H1 (cell line): ENCODE data around the gene NR4A2. TPM values are rescaled to one million over a fixed set of nuclear protein-coding genes. Genes with fewer than 3 reads are reported as not detected.
A peak's percentile ranks its signal among the peaks of the same experiment; 100 is the strongest.

ENCODE experiments used
- CTCF ChIA-PET: fragments of 300-600 bp; sonication (Branson Sonifier 250); formaldehyde crosslinking; loops from one replicate; lab custom pipeline; 2021; ENCODE audit not compliant: partially characterized antibody; lab: Charles Lee
- POLR2A ChIA-PET: fragments of 300-600 bp; sonication (Branson Sonifier 250); formaldehyde crosslinking; loops from one replicate; lab custom pipeline; 2021; ENCODE audit warnings: inconsistent platforms; ENCODE audit not compliant: partially characterized antibody; lab: Charles Lee
- DNase-seq, 2 experiments: peaks; one replicate each; pipeline versions ENCODE4 v3.0.0 to v3.0.0-alpha.2; 2010 to 2022; ENCODE audit warnings: low spot score in 2 of 2, low read depth in 1 of 2, mixed read lengths in 1 of 2
- FAIRE-seq: peaks from 2 replicates; lab custom pipeline; 2011; peaks lifted over from hg19 to GRCh38; lab: Jason Lieb, UNC
- H2AFZ ChIP-seq: 2 replicates; pipeline ENCODE4 v1.8.1; 2012; ENCODE audit warnings: low read length, inconsistent platforms
- H2AK5ac ChIP-seq: 2 replicates; pipeline ENCODE4 v1.6.1; 2013; ENCODE audit warnings: low read depth, low read length
- H2BK120ac ChIP-seq: replicated peaks from 2 replicates; pipeline ENCODE3; 2013; ENCODE audit warnings: low read depth, low read length, inconsistent platforms
- H2BK12ac ChIP-seq: 2 replicates; pipeline ENCODE4 v1.6.1; 2013; ENCODE audit warnings: low read depth, low read length
- H2BK15ac ChIP-seq: 2 replicates; pipeline ENCODE4 v1.6.1; 2013; ENCODE audit warnings: low read length
- H2BK20ac ChIP-seq: 2 replicates; pipeline ENCODE4 v1.6.1; 2013; ENCODE audit warnings: low read length
- H2BK5ac ChIP-seq: 2 replicates; pipeline ENCODE4 v1.6.1; 2013; ENCODE audit warnings: low read depth, low read length
- H3K14ac ChIP-seq: 2 replicates; pipeline ENCODE4 v1.6.1; 2013; ENCODE audit warnings: inconsistent platforms; ENCODE audit not compliant: insufficient read length
- H3K18ac ChIP-seq: 2 replicates; pipeline ENCODE4 v1.6.1; 2013; ENCODE audit warnings: low read length; ENCODE audit errors: extremely low read depth
- H3K23ac ChIP-seq: 2 replicates; pipeline ENCODE4 v1.6.1; 2013; ENCODE audit warnings: inconsistent platforms; ENCODE audit not compliant: insufficient read length
- H3K23me2 ChIP-seq: 2 replicates; pipeline ENCODE4 v1.6.1; 2013; ENCODE audit warnings: low read depth, low read length
- H3K27ac ChIP-seq: 2 replicates; pipeline ENCODE4 v1.6.1; 2011; ENCODE audit warnings: low read depth, low read length, inconsistent platforms
- H3K27me3 ChIP-seq, 4 experiments: replicated peaks in 1 of 4; 1 replicate in 1 of 4; 2 replicates in 3 of 4; pipeline versions ENCODE4 v1.6.1 to v1.8.1; 2011 to 2013; ENCODE audit warnings: low read length in 3 of 4, mild to moderate bottlenecking in 3 of 4, inconsistent platforms in 2 of 4, mixed read lengths in 2 of 4, moderate library complexity in 1 of 4; ENCODE audit not compliant: control insufficient read depth in 3 of 4, insufficient read depth in 3 of 4; ENCODE audit errors: extremely low read depth in 1 of 4
- H3K36me3 ChIP-seq, 4 experiments: 2 replicates each; pipeline versions ENCODE4 v1.6.1 to v1.8.1; 2011 to 2013; ENCODE audit warnings: mild to moderate bottlenecking in 4 of 4, low read length in 3 of 4, moderate library complexity in 2 of 4, control low read depth in 1 of 4, inconsistent platforms in 1 of 4; ENCODE audit not compliant: insufficient read depth in 4 of 4, control insufficient read depth in 2 of 4
- H3K4ac ChIP-seq: replicated peaks from 2 replicates; pipeline ENCODE3; 2013; ENCODE audit warnings: low read length, low read depth, mixed read lengths, inconsistent platforms; ENCODE audit not compliant: insufficient read length
- H3K4me1 ChIP-seq, 4 experiments: replicated peaks in 1 of 4; 1 replicate in 1 of 4; 2 replicates in 3 of 4; pipeline versions ENCODE4 v1.6.1 to v1.8.1; 2011 to 2013; ENCODE audit warnings: low read length in 3 of 4, inconsistent platforms in 2 of 4, mixed read lengths in 1 of 4; ENCODE audit not compliant: insufficient read depth in 4 of 4, control insufficient read depth in 3 of 4
- H3K4me2 ChIP-seq, 2 experiments: 2 replicates each; pipeline versions ENCODE4 v1.6.1 to v1.8.1; 2011 to 2013; ENCODE audit warnings: low read depth in 2 of 2, low read length in 2 of 2, control low read depth in 1 of 2, inconsistent platforms in 1 of 2, mild to moderate bottlenecking in 1 of 2; ENCODE audit not compliant: insufficient read depth in 1 of 2
- H3K4me3 ChIP-seq, 4 experiments: fragments of 200-600, 300-600 bp in 1 of 4; sonication (generic), shearing (Covaris generic), sonication (Bioruptor Twin) in 1 of 4; 2 replicates each; pipeline versions ENCODE4 v1.5.1 to v1.8.1; 2011 to 2016; ENCODE audit warnings: low read length in 4 of 4, low read depth in 3 of 4, control low read depth in 2 of 4, inconsistent platforms in 2 of 4, mild to moderate bottlenecking in 2 of 4, mixed read lengths in 1 of 4, moderate library complexity in 1 of 4; ENCODE audit not compliant: insufficient read depth in 2 of 4; ENCODE audit errors: extremely low read depth in 1 of 4
- H3K56ac ChIP-seq: replicated peaks from 2 replicates; pipeline ENCODE3; 2013; ENCODE audit warnings: low read depth, mild to moderate bottlenecking, mixed read lengths, low read length, inconsistent platforms; ENCODE audit not compliant: insufficient read length
- H3K79me1 ChIP-seq: 2 replicates; pipeline ENCODE4 v1.6.1; 2013; ENCODE audit warnings: low read depth, low read length, control low read depth
- H3K79me2 ChIP-seq, 2 experiments: 2 replicates each; pipeline versions ENCODE4 v1.6.1 to v1.8.1; 2012 to 2013; ENCODE audit warnings: low read length in 2 of 2, mild to moderate bottlenecking in 2 of 2, inconsistent platforms in 1 of 2; ENCODE audit not compliant: insufficient read depth in 2 of 2, control insufficient read depth in 1 of 2
- H3K9ac ChIP-seq, 4 experiments: replicated peaks in 1 of 4; 1 replicate in 1 of 4; 2 replicates in 3 of 4; pipeline versions ENCODE4 v1.6.1 to v1.8.1; 2011 to 2013; ENCODE audit warnings: low read depth in 3 of 4, low read length in 3 of 4, control low read depth in 2 of 4, mild to moderate bottlenecking in 2 of 4, moderate library complexity in 2 of 4, inconsistent platforms in 1 of 4; ENCODE audit errors: extremely low read depth in 1 of 4
- H3K9me3 ChIP-seq, 2 experiments: 2 replicates each; pipeline versions ENCODE4 v1.6.1 to v1.8.1; 2012 to 2013; ENCODE audit warnings: mild to moderate bottlenecking in 2 of 2, moderate library complexity in 2 of 2, control low read depth in 1 of 2, inconsistent platforms in 1 of 2, low read depth in 1 of 2, low read length in 1 of 2, mixed read lengths in 1 of 2; ENCODE audit not compliant: insufficient read depth in 2 of 2
- H4K20me1 ChIP-seq, 2 experiments: replicated peaks in 1 of 2; 2 replicates each; pipeline versions ENCODE3 to v1.8.1; 2011 to 2013; ENCODE audit warnings: inconsistent platforms in 2 of 2, low read length in 2 of 2, mild to moderate bottlenecking in 1 of 2; ENCODE audit not compliant: insufficient read depth in 2 of 2, control insufficient read depth in 1 of 2
- H4K5ac ChIP-seq: 2 replicates; pipeline ENCODE4 v1.6.1; 2013; ENCODE audit warnings: low read length, low read depth, mixed read lengths, inconsistent platforms; ENCODE audit not compliant: insufficient read length
- H4K8ac ChIP-seq: 2 replicates; pipeline ENCODE4 v1.8.0; 2013; ENCODE audit warnings: mild to moderate bottlenecking, moderate library complexity, low read length, inconsistent platforms; ENCODE audit not compliant: insufficient read depth; ENCODE audit errors: extremely low read depth
- H4K91ac ChIP-seq: replicated peaks from 2 replicates; pipeline ENCODE3; 2013; ENCODE audit warnings: low read length, mixed read lengths, inconsistent platforms; ENCODE audit not compliant: insufficient read length
- BACH1 ChIP-seq: IDR thresholded peaks from 2 replicates; pipeline ENCODE4 v1.6.1; 2012; ENCODE audit warnings: low read length, improper control_type of control experiment
- KDM4A ChIP-seq: IDR thresholded peaks from one replicate; pipeline ENCODE4 v1.7.1; 2012; ENCODE audit warnings: low read depth, mild to moderate bottlenecking, moderate library complexity, low read length, inconsistent platforms; ENCODE audit not compliant: severe bottlenecking
- NANOG ChIP-seq: IDR thresholded peaks from 2 replicates; pipeline ENCODE4 v1.6.1; 2011; ENCODE audit warnings: low read length, low read depth, mild to moderate bottlenecking, inconsistent platforms; ENCODE audit not compliant: insufficient read depth, poor library complexity, severe bottlenecking
- RFX5 ChIP-seq: IDR thresholded peaks from 2 replicates; pipeline ENCODE4 v1.6.1; 2011; ENCODE audit warnings: low read depth, low read length, improper control_type of control experiment, borderline replicate concordance
- SIN3A ChIP-seq, 2 experiments: IDR thresholded peaks in 1 of 2; conservative IDR thresholded peaks in 1 of 2; 2 replicates each; pipeline ENCODE4 v1.6.1; 2011 to 2012; ENCODE audit warnings: low read length in 2 of 2, improper control_type of control experiment in 1 of 2, low read depth in 1 of 2, mild to moderate bottlenecking in 1 of 2
- TBP ChIP-seq: IDR thresholded peaks from 2 replicates; pipeline ENCODE4 v1.6.1; 2011; ENCODE audit warnings: low read depth, low read length, improper control_type of control experiment
- YY1 ChIP-seq: IDR thresholded peaks from 2 replicates; pipeline ENCODE4 v1.6.1; 2011; ENCODE audit warnings: low read depth, mild to moderate bottlenecking, low read length
- WGBS, 2 experiments: shearing (Covaris generic) in 1 of 2; methylation state at CpG; one replicate each; pipeline versions ENCODE4 v1.1.6 to v1.1.7; 2013 to 2015; ENCODE audit warnings: low lambda C conversion rate in 2 of 2, mixed read lengths in 2 of 2, inconsistent platforms in 1 of 2, low coverage in 1 of 2, missing lambda C conversion rate in 1 of 2; ENCODE audit not compliant: insufficient replicate concordance in 2 of 2, insufficient coverage in 1 of 2, insufficient read length in 1 of 2; ENCODE audit errors: extremely low coverage in 1 of 2, missing lambda C conversion rate in 1 of 2; 5-methylcytosine and 5-hydroxymethylcytosine counted together
- polyA plus RNA-seq, 7 experiments: library from polyadenylated mRNA; depleted of rRNA in 3 of 7; stranded (reverse) in 5 of 7; unstranded in 2 of 7; fragments of >200 nt in 5 of 7; fragments of 200-250 nt in 2 of 7; gene quantifications; 1 replicate in 5 of 7; 2 replicates in 1 of 7; 4 replicates in 1 of 7; pipeline versions ENCODE4 v1.2.1 to v1.2.3, GENCODE V29; 2011 to 2013; ENCODE audit warnings: missing spikeins in 2 of 7, mixed read lengths in 2 of 7
- total RNA-seq: library from RNA; stranded (reverse); fragmentation: NEBNext Ultra II Directional; extraction: Animal tissue kit (Norgen Biotek cat#: 25700); gene quantifications from 2 replicates; pipeline ENCODE4 v1.2.1, GENCODE V29; 2021
- TF ChIP-seq, protein P1 (sequence below): IDR thresholded peaks from 2 replicates; pipeline ENCODE4 v1.6.1; 2012; ENCODE audit warnings: low read length, inconsistent platforms

Gene NR4A2
- total and polyA plus RNA-seq, 2 of the 8 experiments (the other 6 are each of a cell fraction or from before 2014, with no cell fraction given), result 0.15 to 1.7 TPM

DNA sequence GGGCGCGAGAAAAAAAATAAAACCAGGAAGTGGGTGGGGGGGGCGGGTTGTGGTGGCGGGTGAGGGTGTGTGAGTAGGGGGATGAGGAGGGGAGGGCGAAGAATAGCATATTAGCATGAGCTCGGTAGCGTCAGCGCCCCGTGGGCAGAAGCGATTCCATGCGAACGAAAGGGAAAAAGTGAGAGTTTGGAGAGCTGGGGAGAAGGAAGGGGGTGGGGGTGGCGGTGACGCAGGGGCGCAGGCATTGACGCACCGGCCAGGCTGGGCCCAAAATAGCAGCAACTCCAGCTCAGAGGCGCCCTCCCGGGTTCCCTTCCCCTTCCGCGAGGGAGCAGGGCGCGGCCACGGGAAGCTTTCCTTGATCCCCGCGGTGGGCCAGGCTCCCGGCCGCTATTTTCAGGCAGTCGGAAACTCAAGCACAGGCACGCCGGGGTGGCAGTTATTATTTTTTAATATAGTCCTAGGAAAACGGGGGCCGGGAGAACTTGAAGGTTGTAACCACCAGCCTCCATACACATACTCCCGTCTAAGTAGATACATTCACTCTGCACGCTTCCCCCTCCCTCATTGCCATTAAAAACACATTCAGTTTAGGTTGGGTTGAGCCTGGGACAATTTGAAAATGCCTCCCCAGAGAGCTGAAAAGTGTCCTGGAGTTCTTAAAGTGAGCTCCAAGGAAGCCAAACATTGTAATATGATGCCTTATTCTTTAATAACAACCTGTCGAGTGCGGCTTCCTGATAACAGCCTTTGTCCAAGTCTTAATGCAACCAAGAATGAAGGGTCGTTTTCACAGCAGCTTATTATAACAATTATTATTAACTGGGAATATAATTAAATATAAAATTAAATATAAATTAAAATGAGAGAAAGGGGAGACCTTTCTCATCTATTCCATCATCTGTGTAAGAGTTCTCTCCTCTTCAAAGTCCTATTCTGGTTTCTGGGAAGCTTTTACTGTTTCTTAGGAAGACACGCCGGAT lies 2.3 kb upstream of the NR4A2 start:
- Histone ChIP-seq H3K23me2 (peaks cover 22% of the 10 kb centered on the region), H2AK5ac (no peak overlapping the region), H3K9ac (no peak overlapping the region; a peak in 1 of 7 replicates), H3K4ac (no peak overlapping the region), H4K5ac (no peak overlapping the region), H3K4me1 (peaks cover 0 to 14% (median 5%) of the 10 kb centered on the region in 4 experiments; a peak in 6 of 7 replicates), H4K8ac (no peak overlapping the region), H3K4me2 (peak overlapping the region; percentile 94 to 98), H2BK20ac (no peak overlapping the region), H2BK12ac (no peak overlapping the region), H2BK5ac (no peak overlapping the region), H3K9me3 (no peaks in the 10 kb centered on the region; a peak in 1 of 4 replicates), H3K79me1 (no peaks in the 10 kb centered on the region), H3K4me3 (peak overlapping the region; percentile 56 to 80 (median 68)), H3K36me3 (no peaks in the 10 kb centered on the region), H3K79me2 (no peaks in the 10 kb centered on the region), H3K14ac (no peak overlapping the region), H3K23ac (no peak overlapping the region), H3K27me3 (peaks cover 23 to 41% (median 34%) of the 10 kb centered on the region in 4 experiments), H3K56ac (no peak overlapping the region), H2BK15ac (no peak overlapping the region), H3K27ac (no peak overlapping the region), H3K18ac (no peak overlapping the region), H2AFZ (peak overlapping the region; percentile 62; the same call in 1 of the 2 replicates), H4K20me1 (peaks cover 0 to 7% of the 10 kb centered on the region in 2 experiments), H4K91ac (no peak overlapping the region), H2BK120ac (no peak overlapping the region)
- WGBS, 2 experiments, result 1% methylated on average over 30 of the region's 40 CpGs; no CpG with 5 or more reads in 1 of the 2 experiments
- POLR2A ChIA-PET, result interaction anchor here (1.0 to 2.4 kb wide), 5 partner anchors 8 to 293 kb away, joined by 3 to 9 read pairs (median 6); no protein-coding TSS in a partner anchor
- CTCF ChIA-PET, result interaction anchor here (0.6 to 2.8 kb wide), 41 partner anchors 8 to 1194 kb away, joined by 3 to 20 read pairs (median 4); partner anchors contain the start of gene GPD2
- FAIRE-seq, result no peak
- peak in 1 of 2 experiments; percentile 74 for DNase-seq
- TF ChIP-seq BACH1 (no peak), SIN3A (conservative IDR thresholded peaks at IDR 0.05 in 1 of 2, IDR thresholded peaks at IDR 0.05 in 1 of 2; ENCODE audit: low read depth in 1 of 2, low read length in 2 of 2) (0 out of 4 replicates have a peak, but pooled peaks of 1 of the 2 experiments have one; percentile 48), YY1 (no peak), NANOG (no peak), TBP (no peak), KDM4A (peak; percentile 52), RFX5 (no peak)
- TF ChIP-seq, protein P1, sequence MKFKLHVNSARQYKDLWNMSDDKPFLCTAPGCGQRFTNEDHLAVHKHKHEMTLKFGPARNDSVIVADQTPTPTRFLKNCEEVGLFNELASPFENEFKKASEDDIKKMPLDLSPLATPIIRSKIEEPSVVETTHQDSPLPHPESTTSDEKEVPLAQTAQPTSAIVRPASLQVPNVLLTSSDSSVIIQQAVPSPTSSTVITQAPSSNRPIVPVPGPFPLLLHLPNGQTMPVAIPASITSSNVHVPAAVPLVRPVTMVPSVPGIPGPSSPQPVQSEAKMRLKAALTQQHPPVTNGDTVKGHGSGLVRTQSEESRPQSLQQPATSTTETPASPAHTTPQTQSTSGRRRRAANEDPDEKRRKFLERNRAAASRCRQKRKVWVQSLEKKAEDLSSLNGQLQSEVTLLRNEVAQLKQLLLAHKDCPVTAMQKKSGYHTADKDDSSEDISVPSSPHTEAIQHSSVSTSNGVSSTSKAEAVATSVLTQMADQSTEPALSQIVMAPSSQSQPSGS, result no peak
